SK-N-SH (cell line): ENCODE results near the gene GCH1.

ENCODE experiments used
- CTCF ChIP-seq: fragments of 200-600 bp; sonication (generic); IDR thresholded peaks from 2 replicates; pipeline ENCODE4 v1.6.1; 2017; ENCODE audit warnings: antibody characterized with exemption, mild to moderate bottlenecking, moderate library complexity
- GATA2 ChIP-seq: sonication (generic); formaldehyde crosslinking; IDR thresholded peaks from 2 replicates; pipeline ENCODE4 v1.5.0; 2020; ENCODE audit warnings: mild to moderate bottlenecking, missing genetic modification reagents

- no peak for TF ChIP-seq CTCF
- TF ChIP-seq GATA2 (CRISPR knock-in tag), result no peak
Observed at GRCh38 chr14:54797556-54797955, 105.1 kb downstream of the GCH1 start.
